RWPE2 (cell line): ENCODE data around the gene MAP3K20.

ENCODE experiments used
- ATAC-seq: fragments of 200-7000 bp; cut with Tn5 transposase; 3 replicates; pipeline ENCODE4 v1.9.1; 2021; ENCODE audit warnings: low read depth
- DNase-seq: peaks from one replicate; pipeline ENCODE4 v3.0.0-alpha.2; 2020; ENCODE audit warnings: low spot score
- H3K27ac ChIP-seq: fragments of 450-650 bp; 2 replicates; pipeline ENCODE4 v1.5.1; 2017; ENCODE audit warnings: mild to moderate bottlenecking; ENCODE audit not compliant: poor library complexity, severe bottlenecking
- H3K27me3 ChIP-seq: fragments of 250-450 bp; sonication (Bioruptor Pico); 2 replicates; pipeline ENCODE4 v1.5.1; 2021; ENCODE audit warnings: mild to moderate bottlenecking, moderate library complexity; ENCODE audit not compliant: insufficient read depth, poor library complexity, severe bottlenecking
- H3K36me3 ChIP-seq: fragments of 250-450 bp; sonication (Bioruptor Pico); 2 replicates; pipeline ENCODE4 v1.5.1; 2020; ENCODE audit warnings: low read depth, mild to moderate bottlenecking, moderate library complexity
- H3K4me1 ChIP-seq: fragments of 250-450 bp; sonication (Bioruptor Pico); 2 replicates; pipeline ENCODE4 v1.5.1; 2021; ENCODE audit warnings: mild to moderate bottlenecking, moderate library complexity; ENCODE audit not compliant: insufficient read depth, poor library complexity, severe bottlenecking
- H3K4me3 ChIP-seq: fragments of 250-450 bp; sonication (Bioruptor Pico); 2 replicates; pipeline ENCODE4 v1.5.1; 2021; ENCODE audit warnings: mild to moderate bottlenecking, moderate library complexity; ENCODE audit not compliant: severe bottlenecking
- H3K9me3 ChIP-seq: fragments of 250-450 bp; sonication (Bioruptor Pico); 2 replicates; pipeline ENCODE4 v1.5.1; 2021; ENCODE audit warnings: mild to moderate bottlenecking, moderate library complexity; ENCODE audit not compliant: severe bottlenecking
- CTCF ChIP-seq: fragments of 450-650 bp; IDR thresholded peaks from one replicate; pipeline ENCODE4 v1.5.1; 2017; ENCODE audit warnings: mild to moderate bottlenecking, moderate library complexity; ENCODE audit not compliant: poor library complexity, severe bottlenecking

The MAP3K20 gene

GRCh38 chr2:173239644-173240043, 164.0 kb downstream of the MAP3K20 start:
- TF ChIP-seq CTCF = no peak
- H3K4me3 ChIP-seq = no peak overlapping the region
- H3K9me3 ChIP-seq = no peaks in the 10 kb centered on the region
- H3K27me3 ChIP-seq = no peaks in the 10 kb centered on the region
- peaks cover 34% of the 10 kb centered on the region for H3K36me3 ChIP-seq
- ATAC-seq (no peak), DNase-seq (no peak)
- H3K4me1 ChIP-seq = no peaks in the 10 kb centered on the region
- no peak overlapping the region for H3K27ac ChIP-seq

- no peak for ATAC-seq
Measured at GRCh38 chr2:173240083-173240482, 164.4 kb downstream of the MAP3K20 start.

GRCh38 chr2:173241643-173242042, 166.0 kb downstream of the MAP3K20 start:
- no peak overlapping the region for H3K4me3 ChIP-seq
- DNase-seq = no peak
- TF ChIP-seq CTCF = no peak
- ATAC-seq = no peak
- no peak overlapping the region for H3K27ac ChIP-seq
- no peaks in the 10 kb centered on the region for H3K27me3 ChIP-seq
- peaks cover 34% of the 10 kb centered on the region for H3K36me3 ChIP-seq
- no peaks in the 10 kb centered on the region for H3K4me1 ChIP-seq
- H3K9me3 ChIP-seq = no peaks in the 10 kb centered on the region

More at GRCh38 chr2:173240083-173240482, 164.4 kb downstream of the MAP3K20 start:
- Histone ChIP-seq H3K27ac (no peak overlapping the region), H3K36me3 (peaks cover 34% of the 10 kb centered on the region), H3K9me3 (no peaks in the 10 kb centered on the region), H3K4me1 (no peaks in the 10 kb centered on the region), H3K27me3 (no peaks in the 10 kb centered on the region), H3K4me3 (no peak overlapping the region)
- TF ChIP-seq CTCF = no peak
- no peak for DNase-seq

GRCh38 chr2:173247156-173247555, 171.5 kb downstream of the MAP3K20 start:
- DNase-seq = no peak
- H3K27ac ChIP-seq = no peak overlapping the region
- no peaks in the 10 kb centered on the region for H3K4me1 ChIP-seq
- no peaks in the 10 kb centered on the region for H3K27me3 ChIP-seq
- TF ChIP-seq CTCF = no peak
- ATAC-seq = no peak
- H3K36me3 ChIP-seq = no peaks in the 10 kb centered on the region
- no peak overlapping the region for H3K4me3 ChIP-seq
- H3K9me3 ChIP-seq = no peaks in the 10 kb centered on the region

GRCh38 chr2:173248381-173248780, 172.7 kb downstream of the MAP3K20 start:
- no peaks in the 10 kb centered on the region for H3K9me3 ChIP-seq
- no peak for TF ChIP-seq CTCF
- no peaks in the 10 kb centered on the region for H3K27me3 ChIP-seq
- no peaks in the 10 kb centered on the region for H3K36me3 ChIP-seq
- no peak overlapping the region for H3K4me3 ChIP-seq
- ATAC-seq (no peak), DNase-seq (no peak)
- H3K4me1 ChIP-seq = no peaks in the 10 kb centered on the region
- H3K27ac ChIP-seq = no peak overlapping the region
